Astrocyte (in vitro differentiated cells and primary cell): Measurements from ENCODE around the gene TSPEAR. TPM values are rescaled to one million over a fixed set of nuclear protein-coding genes. Genes with fewer than 3 reads are reported as not detected.

Experiments used
- DNase-seq: peaks from one replicate; pipeline ENCODE4 v3.0.0-alpha.2; 2010; ENCODE audit warnings: low read depth
- FAIRE-seq: peaks from 2 replicates; lab custom pipeline; 2011; peaks lifted over from hg19 to GRCh38; lab: Jason Lieb, UNC
- H2AFZ ChIP-seq: 2 replicates; pipeline ENCODE4 v1.6.0; 2012; ENCODE audit warnings: low read depth, low read length, inconsistent platforms
- H3K27ac ChIP-seq: 2 replicates; pipeline ENCODE4 v1.5.1; 2011; ENCODE audit warnings: low read depth, low read length, inconsistent platforms
- H3K27me3 ChIP-seq: 2 replicates; pipeline ENCODE4 v1.6.0; 2011; ENCODE audit warnings: low read length, inconsistent platforms; ENCODE audit not compliant: insufficient read depth
- H3K36me3 ChIP-seq: 2 replicates; pipeline ENCODE4 v1.5.1; 2011; ENCODE audit warnings: low read length, inconsistent platforms; ENCODE audit not compliant: insufficient read depth
- H3K4me1 ChIP-seq: 2 replicates; pipeline ENCODE4 v1.5.1; 2011; ENCODE audit warnings: low read length, inconsistent platforms; ENCODE audit not compliant: insufficient read depth
- H3K4me2 ChIP-seq: 2 replicates; pipeline ENCODE4 v1.6.0; 2012; ENCODE audit warnings: low read length, inconsistent platforms
- H3K4me3 ChIP-seq: 2 replicates; pipeline ENCODE4 v1.5.1; 2011; ENCODE audit warnings: low read depth, mild to moderate bottlenecking, low read length, inconsistent platforms; ENCODE audit not compliant: insufficient read depth
- H3K79me2 ChIP-seq: 2 replicates; pipeline ENCODE4 v1.6.0; 2012; ENCODE audit warnings: mild to moderate bottlenecking, low read length, inconsistent platforms; ENCODE audit not compliant: insufficient read depth
- H3K9ac ChIP-seq: 2 replicates; pipeline ENCODE4 v1.6.0; 2012; ENCODE audit warnings: mild to moderate bottlenecking, low read length, inconsistent platforms
- H3K9me3 ChIP-seq: 2 replicates; pipeline ENCODE4 v1.5.1; 2012; ENCODE audit warnings: low read depth, mild to moderate bottlenecking, low read length, inconsistent platforms; ENCODE audit not compliant: insufficient read depth
- H4K20me1 ChIP-seq: 2 replicates; pipeline ENCODE4 v1.6.0; 2012; ENCODE audit warnings: low read length, inconsistent platforms; ENCODE audit not compliant: insufficient read depth
- H3K27ac Mint-ChIP-seq: one replicate; pipeline ENCODE4 v1.8.0; 2021; ENCODE audit warnings: mild to moderate bottlenecking, mixed read lengths; ENCODE audit not compliant: unreplicated experiment
- H3K27me3 Mint-ChIP-seq: one replicate; pipeline ENCODE4 v1.8.0; 2021; ENCODE audit warnings: low read depth, mixed read lengths; ENCODE audit not compliant: unreplicated experiment
- H3K36me3 Mint-ChIP-seq: one replicate; pipeline ENCODE4 v1.8.0; 2021; ENCODE audit warnings: low read depth, mixed read lengths; ENCODE audit not compliant: unreplicated experiment
- H3K4me1 Mint-ChIP-seq: one replicate; pipeline ENCODE4 v1.8.0; 2021; ENCODE audit warnings: low read depth, mixed read lengths; ENCODE audit not compliant: unreplicated experiment
- H3K4me3 Mint-ChIP-seq: one replicate; pipeline ENCODE4 v1.8.0; 2021; ENCODE audit warnings: mild to moderate bottlenecking, moderate library complexity, mixed read lengths; ENCODE audit not compliant: unreplicated experiment
- H3K9me3 Mint-ChIP-seq: one replicate; pipeline ENCODE4 v1.8.0; 2021; ENCODE audit warnings: mild to moderate bottlenecking, mixed read lengths; ENCODE audit not compliant: unreplicated experiment
- CTCF ChIP-seq: IDR thresholded peaks from 2 replicates; pipeline ENCODE4 v1.5.1; 2011; ENCODE audit warnings: low read depth, mild to moderate bottlenecking, inconsistent platforms, low read length, moderate library complexity; ENCODE audit not compliant: insufficient read depth
- EZH2 ChIP-seq: IDR thresholded peaks from 2 replicates; pipeline ENCODE4 v1.6.1; 2012; ENCODE audit warnings: mild to moderate bottlenecking, low read length, inconsistent platforms; ENCODE audit not compliant: insufficient read depth
- total RNA-seq: library from RNA; stranded (reverse); gene quantifications from 2 replicates; pipeline ENCODE4 v1.2.1, GENCODE V29; 2021

TSPEAR gene
- total RNA-seq, 1 donor from 2014 or later = not detected

GRCh38 chr21:44526096-44526997 lies 185.0 kb downstream of the TSPEAR start:
- no peak for FAIRE-seq
- no peaks in the 10 kb centered on the region for H3K4me1 Mint-ChIP-seq
- no peaks in the 10 kb centered on the region for H3K79me2 ChIP-seq
- H3K9me3 ChIP-seq = peaks cover 20% of the 10 kb centered on the region
- no peak overlapping the region for H3K9ac ChIP-seq
- no peak overlapping the region for H3K4me3 Mint-ChIP-seq
- no peak overlapping the region for H2AFZ ChIP-seq
- peaks cover 6% of the 10 kb centered on the region for H3K9me3 Mint-ChIP-seq
- peaks cover 29% of the 10 kb centered on the region for H3K27me3 Mint-ChIP-seq
- DNase-seq = no peak
- no peak overlapping the region for H3K4me2 ChIP-seq
- H3K27ac Mint-ChIP-seq = no peak overlapping the region
- H4K20me1 ChIP-seq = no peaks in the 10 kb centered on the region
- no peak overlapping the region for H3K27ac ChIP-seq
- H3K27me3 ChIP-seq = no peaks in the 10 kb centered on the region
- H3K4me3 ChIP-seq = no peak overlapping the region
- H3K36me3 Mint-ChIP-seq = no peaks in the 10 kb centered on the region
- TF ChIP-seq EZH2 (no peak), CTCF (no peak)
- no peaks in the 10 kb centered on the region for H3K36me3 ChIP-seq
- no peaks in the 10 kb centered on the region for H3K4me1 ChIP-seq

- H3K27ac Mint-ChIP-seq = no peak overlapping the region
- peaks cover 26% of the 10 kb centered on the region for H3K27me3 Mint-ChIP-seq
- Histone ChIP-seq H3K36me3 (no peaks in the 10 kb centered on the region), H3K4me1 (no peaks in the 10 kb centered on the region), H3K9ac (no peak overlapping the region), H2AFZ (no peak overlapping the region), H3K4me3 (no peak overlapping the region), H3K4me2 (no peak overlapping the region), H3K27me3 (no peaks in the 10 kb centered on the region), H4K20me1 (no peaks in the 10 kb centered on the region), H3K9me3 (peaks cover 27% of the 10 kb centered on the region), H3K27ac (no peak overlapping the region), H3K79me2 (no peaks in the 10 kb centered on the region)
- FAIRE-seq = no peak
- no peak for DNase-seq
- no peak overlapping the region for H3K4me3 Mint-ChIP-seq
- TF ChIP-seq CTCF = no peak
- no peak for TF ChIP-seq EZH2
- peaks cover 3% of the 10 kb centered on the region for H3K4me1 Mint-ChIP-seq
- H3K9me3 Mint-ChIP-seq = peaks cover 7% of the 10 kb centered on the region
- peaks cover 1% of the 10 kb centered on the region for H3K36me3 Mint-ChIP-seq
These were observed 185.8 kb downstream of the TSPEAR start for GRCh38 chr21:44525391-44526095.
